EH (cell line): ENCODE data around the gene KIF25.
A peak's percentile ranks its signal among the peaks of the same experiment; 100 is the strongest.
"Not testable (repeated sequence)": the region's sequence is repeated elsewhere in the genome, so short reads cannot be mapped to it uniquely, and the experiment has no call there.

Source experiments
- DNase-seq: peaks from one replicate; pipeline ENCODE4 v3.0.0-alpha.2; 2015; ENCODE audit warnings: low read depth

KIF25 gene

GRCh38 chr6:167993831-167994230 lies 3.6 kb upstream of the KIF25 start:
- no peak for DNase-seq

DNA sequence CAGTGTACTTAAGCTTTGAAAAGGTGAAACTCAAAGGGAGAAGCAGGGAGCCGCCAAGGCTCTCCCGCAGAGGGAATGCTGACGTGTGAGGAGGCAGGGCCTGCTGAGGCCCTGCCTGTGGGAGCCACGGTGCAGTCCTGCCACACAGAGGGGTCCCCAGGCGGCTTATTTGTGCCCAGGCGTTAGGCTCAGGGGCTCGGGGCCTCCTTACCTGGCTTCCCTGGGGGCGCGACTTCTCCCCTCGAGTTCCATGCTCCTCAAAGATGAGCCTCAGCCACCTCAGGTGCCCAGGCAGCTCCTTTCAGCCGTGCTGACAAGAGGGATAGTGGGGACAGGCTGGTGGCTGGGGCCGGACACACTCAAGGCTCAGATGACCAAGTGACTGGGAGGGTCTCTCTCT lies 2.2 kb upstream of the KIF25 start:
- no peak for DNase-seq

DNA sequence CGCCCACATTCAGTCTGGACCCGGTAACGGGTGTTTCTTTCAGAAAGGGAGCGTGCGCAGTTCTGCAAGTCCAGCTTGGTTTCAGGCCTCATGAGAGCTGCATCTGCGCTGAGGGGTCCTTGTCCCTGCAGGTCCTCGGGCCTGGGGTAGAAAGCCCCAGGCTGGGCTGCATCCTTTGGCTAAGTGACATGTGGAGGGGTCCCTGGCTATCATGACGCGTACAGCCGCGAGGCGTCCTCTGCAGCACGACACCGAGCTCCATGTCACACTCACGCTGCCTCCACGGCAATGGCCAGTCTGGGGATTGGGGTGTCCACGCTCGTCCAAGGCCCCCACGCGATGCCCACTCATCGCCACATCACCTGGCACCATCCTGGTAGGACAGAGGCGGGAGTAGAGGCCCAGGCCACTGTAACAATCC lies 1.7 kb upstream of the KIF25 start:
- DNase-seq, result no peak

DNA sequence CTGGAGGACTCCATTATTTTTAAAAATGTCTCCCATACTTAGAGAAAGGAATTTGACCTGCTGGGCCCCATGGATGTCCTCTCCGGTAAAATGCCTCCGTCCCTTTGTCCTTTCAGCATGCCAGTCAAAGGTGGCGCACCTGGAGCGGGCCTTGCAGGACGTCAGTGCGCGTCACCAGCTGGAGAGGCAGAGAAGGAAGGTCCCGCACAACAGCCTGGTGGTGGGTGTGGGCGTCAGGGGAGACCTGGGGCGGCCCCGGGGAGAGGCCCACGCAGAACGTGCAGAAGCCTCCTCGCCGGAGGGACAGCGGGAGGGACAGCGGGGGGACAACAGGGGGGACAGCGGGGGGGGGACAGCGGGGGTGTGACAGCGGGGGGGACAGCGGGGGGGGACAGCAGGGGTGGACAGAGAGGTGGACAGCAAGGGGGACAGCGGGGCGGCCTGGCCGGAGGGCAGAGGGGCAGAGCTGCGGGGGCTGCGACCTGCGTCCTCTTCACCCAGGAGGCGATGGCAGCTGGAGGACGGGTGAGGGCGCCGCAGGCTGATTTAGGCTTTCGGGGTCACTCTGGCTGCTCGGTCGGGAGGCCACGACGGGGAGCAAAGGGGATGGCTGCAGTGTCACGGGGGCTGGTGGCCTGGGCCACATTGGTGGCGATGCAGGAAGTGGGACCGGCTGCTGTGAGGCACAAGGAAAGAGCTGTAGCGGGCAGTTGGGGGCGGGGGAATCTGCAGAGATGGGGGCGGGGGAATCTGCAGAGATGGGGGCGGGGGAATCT lies 859 bp upstream of the KIF25 start:
- DNase-seq, result no peak

DNA sequence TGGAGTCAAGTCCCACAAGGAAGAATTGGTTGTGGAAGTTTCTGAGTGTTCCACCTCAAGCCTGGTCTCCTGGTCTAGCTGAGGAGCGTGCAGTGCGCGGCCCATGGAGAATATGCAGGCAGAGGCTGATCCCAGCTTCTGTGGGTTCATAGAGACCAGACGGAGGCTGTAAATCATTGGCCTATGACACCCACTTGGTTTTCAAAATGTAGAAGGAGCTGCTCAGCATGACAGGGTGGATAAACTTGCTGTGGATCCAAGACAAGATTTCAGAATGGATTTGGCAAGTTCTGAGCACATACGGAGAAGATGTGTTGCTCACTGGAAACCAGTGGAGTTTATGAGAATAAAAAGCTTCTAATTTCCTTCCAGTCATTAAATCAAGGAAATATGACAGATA lies 744 bp downstream of the KIF25 start:
- no peak for DNase-seq

DNA sequence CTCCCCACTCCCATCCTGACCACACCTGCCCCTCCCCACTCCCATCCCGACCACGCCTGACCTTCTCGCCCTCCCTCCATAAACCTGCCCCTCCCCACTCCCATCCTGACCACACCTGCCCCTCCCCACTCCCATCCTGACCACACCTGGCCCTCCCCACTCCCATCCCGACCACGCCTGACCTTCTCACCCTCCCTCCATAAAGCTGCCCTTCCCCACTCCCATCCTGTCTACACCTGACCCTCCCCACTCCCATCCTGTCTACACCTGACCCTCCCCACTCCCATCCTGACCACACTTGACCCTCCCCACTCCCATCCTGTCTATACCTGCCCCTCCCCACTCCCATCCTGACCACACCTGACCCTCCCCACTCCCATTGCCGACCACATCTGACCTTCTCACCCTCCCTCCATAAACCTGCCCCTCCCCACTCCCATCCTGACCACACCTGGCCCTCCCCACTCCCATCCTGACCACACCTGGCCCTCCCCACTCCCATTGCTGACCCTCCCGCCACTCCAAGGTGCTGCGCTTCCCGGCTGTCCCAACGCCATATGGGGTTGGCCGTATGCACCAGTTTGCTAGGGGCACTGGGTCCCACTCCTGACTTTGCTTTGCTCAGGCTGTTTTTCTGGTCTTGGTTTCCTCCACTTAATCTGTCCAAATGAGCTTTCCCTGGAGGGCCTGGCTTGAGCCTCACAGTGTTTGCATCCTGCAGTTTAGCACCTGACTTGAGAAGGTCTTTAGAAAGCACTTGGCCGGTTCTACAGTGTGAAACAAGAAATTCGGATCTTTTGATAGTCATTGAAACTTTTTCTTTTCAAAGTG lies 2.9 kb downstream of the KIF25 start:
- DNase-seq, result no peak

DNA sequence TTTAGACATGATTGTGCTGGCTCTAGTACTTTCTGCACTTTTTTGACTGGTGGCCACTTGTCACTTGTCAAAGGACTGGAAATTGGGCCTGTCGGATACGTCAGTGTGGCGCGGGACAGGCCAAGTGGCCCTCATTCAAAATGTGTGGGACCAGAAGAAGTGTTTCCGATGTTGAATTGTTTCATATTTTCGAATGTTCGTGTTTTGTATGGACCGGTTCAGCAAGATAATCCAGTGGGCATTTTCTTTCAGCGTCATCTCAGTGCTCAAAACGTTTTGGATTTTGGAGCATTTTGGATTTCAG lies 3.5 kb downstream of the KIF25 start:
- no peak for DNase-seq

GRCh38 chr6:168001514-168001913 lies 4.0 kb downstream of the KIF25 start:
- not testable (repeated sequence) for DNase-seq

GRCh38 chr6:168002804-168003203 lies 5.3 kb downstream of the KIF25 start:
- DNase-seq, result no peak

DNA sequence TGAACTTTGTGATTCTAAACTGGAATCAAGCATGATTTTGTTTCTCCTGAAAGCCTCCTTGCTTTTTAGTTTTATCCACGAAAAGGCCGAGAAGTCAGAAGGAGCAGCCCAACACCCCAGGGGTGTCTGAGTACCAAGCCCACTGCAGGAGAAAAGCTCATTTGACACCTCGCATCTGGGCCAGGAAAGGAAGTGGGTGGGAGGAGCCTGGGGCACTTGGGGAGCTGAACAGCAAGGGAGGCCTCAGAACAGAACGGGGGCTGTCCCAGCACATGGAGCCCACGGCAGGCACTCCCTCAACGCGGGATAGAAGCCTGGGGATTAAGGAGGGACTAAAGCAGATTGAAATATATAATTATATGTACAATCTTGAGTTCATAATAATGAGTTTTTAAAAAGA lies 6.6 kb downstream of the KIF25 start:
- no peak for DNase-seq

- DNase-seq, result no peak
Measured at GRCh38 chr6:168004945-168005344, 7.5 kb downstream of the KIF25 start.

DNA sequence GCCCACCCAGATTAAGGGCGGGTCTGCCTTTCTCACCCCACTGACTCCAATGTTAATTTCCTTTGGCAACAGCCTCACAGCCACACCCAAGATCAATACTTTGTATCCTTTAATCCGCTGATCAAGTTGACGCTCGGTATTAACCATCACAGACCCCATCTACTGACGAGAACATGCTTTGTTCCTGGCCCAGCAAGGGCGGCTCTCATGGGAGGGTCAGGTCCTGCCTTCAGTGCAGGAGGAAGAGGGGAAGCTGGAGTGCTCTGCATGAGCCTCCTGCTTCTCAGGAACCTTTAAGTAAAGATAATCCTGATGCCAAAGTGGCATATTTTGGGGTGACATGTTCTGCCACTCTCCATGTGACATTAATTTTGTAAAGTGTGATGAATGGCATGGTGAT lies 8.3 kb downstream of the KIF25 start:
- DNase-seq, result no peak

- DNase-seq, result peak; percentile 98
Measured at GRCh38 chr6:168007592-168008338, 10.3 kb downstream of the KIF25 start.

DNA sequence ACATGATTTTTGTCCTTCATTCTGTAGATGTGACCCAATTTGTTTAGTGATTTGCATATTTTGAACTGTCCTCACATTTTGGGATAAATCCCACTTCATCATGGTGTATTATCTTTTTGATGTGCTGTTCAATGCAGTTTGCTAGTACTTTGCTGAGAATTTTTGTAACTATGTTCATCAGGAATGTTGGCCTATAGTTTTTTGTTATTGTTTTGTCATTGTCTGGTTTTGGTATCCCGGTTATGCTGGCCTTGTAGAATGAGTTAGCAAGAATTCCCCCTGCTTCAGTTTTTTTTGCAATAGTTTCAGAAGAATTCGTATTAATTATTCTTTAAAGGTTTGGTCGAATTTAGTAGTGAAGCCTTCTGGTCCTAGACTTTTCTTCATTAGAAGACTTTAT lies 11.9 kb downstream of the KIF25 start:
- no peak for DNase-seq

DNA sequence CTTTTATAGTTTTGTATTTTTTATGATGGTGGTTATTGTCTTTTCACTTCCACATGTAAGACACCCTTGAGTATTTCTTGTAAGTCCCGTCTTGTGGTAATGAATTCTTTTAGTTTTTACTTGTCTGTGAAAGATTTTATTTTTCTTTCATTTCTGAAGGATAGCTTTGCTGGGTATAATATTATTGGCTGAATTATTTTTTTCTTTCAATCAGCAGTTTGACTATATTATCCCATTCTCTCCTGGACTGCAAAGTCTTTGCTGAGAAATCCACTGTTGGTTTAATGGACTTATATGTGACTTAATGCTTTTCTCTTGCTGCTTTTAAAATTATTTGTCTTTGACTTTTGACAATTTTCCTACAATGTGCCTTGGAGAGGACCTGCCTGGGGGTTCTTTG lies 13.8 kb downstream of the KIF25 start:
- DNase-seq, result no peak

- DNase-seq, result no peak
Measured at GRCh38 chr6:168012431-168013249, 15.2 kb downstream of the KIF25 start.

DNA sequence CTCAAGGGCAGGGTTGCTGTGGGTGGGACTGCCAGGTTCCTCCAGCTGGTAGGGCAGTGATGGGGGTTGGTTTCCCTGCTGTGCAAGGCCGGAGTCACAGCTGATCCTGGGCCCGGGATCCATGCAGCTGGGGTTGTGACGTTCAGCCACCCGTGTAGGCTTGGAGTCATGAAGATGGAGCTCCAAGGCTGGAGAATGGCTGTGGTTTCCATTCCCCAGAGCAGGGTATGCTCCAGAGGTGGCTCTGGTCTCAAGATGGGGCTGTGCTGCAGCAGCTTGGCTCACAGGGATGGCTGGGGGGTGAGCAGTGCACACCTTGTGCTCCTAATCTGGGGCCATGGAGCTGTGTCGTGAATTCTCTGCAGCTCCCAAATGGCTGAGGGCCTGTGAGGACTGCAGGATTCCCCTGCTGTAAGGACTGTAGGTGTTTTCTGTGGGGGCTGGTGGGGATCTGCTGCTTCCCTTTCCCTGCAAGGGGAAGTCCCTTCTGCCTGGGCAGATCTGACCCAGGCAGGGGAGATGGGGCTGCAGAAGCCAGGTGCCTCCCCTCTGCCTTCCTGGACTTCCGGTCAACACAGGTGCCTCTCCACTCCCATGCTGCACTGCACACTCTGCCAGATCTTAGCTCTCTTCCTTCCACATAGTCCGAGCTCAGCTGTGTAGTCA lies 15.9 kb downstream of the KIF25 start:
- DNase-seq, result no peak

GRCh38 chr6:168014428-168014827 lies 17.0 kb downstream of the KIF25 start:
- DNase-seq, result no peak

GRCh38 chr6:168015009-168015408 lies 17.5 kb downstream of the KIF25 start:
- DNase-seq, result no peak

DNA sequence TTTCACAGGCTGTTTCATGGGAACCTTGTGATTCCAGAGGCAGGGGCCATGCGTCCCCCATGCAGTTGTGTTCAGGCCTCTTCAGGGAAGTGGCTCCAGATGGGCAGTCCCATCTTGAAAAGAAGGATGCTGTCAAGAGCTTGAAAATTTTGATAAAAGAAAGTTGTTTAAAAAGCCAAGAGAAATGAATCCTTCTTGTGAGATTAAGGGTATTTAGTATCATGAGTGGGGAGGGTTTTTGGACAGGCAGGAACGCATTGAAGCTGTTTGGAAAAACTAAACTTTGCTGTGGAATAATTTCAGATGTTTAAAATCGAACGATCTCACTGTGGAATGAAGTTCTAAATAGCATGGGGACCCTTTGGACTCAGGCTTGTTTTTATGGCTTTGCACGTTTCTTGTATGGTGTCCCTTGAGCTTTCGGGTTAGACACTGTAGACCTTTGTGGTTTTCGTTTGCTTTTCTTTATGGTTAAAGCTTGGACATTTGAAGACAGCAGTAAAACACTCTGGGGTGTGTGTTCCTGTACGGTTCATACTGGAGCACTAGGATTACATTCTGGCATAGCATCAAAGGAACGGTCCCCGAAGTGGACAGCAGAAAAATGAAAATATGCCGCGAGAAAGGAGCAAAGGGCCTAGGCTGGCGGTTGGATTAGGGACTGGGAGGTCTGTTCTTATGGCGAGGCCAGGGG lies 18.2 kb downstream of the KIF25 start:
- no peak for DNase-seq

GRCh38 chr6:168016176-168016620 lies 18.7 kb downstream of the KIF25 start:
- DNase-seq, result no peak
